Measurements from ENCODE around the gene CD1D. TPM values are rescaled to one million over a fixed set of nuclear protein-coding genes. Genes with fewer than 3 reads are reported as not detected.
"Not testable (repeated sequence)": the region's sequence is repeated elsewhere in the genome, so short reads cannot be mapped to it uniquely, and the experiment has no call there.

The CD1D gene
- total RNA-seq, 1 experiment from 2014 or later, result not detected

- TF ChIP-seq ZBTB33 (IDR thresholded peaks at IDR 0.05; ENCODE audit: extremely low read depth, insufficient replicate concordance, low read length) (no peak), YY1 (IDR thresholded peaks at IDR 0.05; ENCODE audit: extremely low read depth, insufficient replicate concordance, low read depth, low read length) (no peak), SP1 (IDR thresholded peaks at IDR 0.05; ENCODE audit: low read depth) (no peak)
Measured at GRCh38 chr1:158176399-158176798, 4.3 kb upstream of the CD1D start (continued).

- H3K9ac ChIP-seq (ENCODE audit: low read length); CTCF ChIA-PET; H3K4me3 ChIP-seq (replicated peaks in 1 of 2; ENCODE audit: low read depth in 1 of 2, low read length in 2 of 2); DNase-seq (ENCODE audit: low read depth, low spot score); H3K79me2 ChIP-seq (ENCODE audit: insufficient read depth, low read length); RAD21 ChIA-PET (ENCODE audit: low non-redundant PET in 1 of 2, low total read pairs in 2 of 2, uncharacterized antibody in 2 of 2, unreplicated experiment in 2 of 2); H2AFZ ChIP-seq (ENCODE audit: low read depth, low read length, poor library complexity, severe bottlenecking); H3K36me3 ChIP-seq (ENCODE audit: control insufficient read depth in 1 of 2, insufficient read depth in 2 of 2, low read length in 2 of 2); H3K9me2 ChIP-seq (ENCODE audit: insufficient read depth); intact Hi-C loops (cut with micrococcal nuclease); H3K4me2 ChIP-seq (ENCODE audit: low read length); H3K27ac ChIP-seq (ENCODE audit: low read depth, low read length); H3K4me1 ChIP-seq (ENCODE audit: control insufficient read depth in 1 of 2, insufficient read depth in 2 of 2, low read length in 2 of 2); H4K20me1 ChIP-seq (ENCODE audit: insufficient read depth); H3K9me3 ChIP-seq (ENCODE audit: control insufficient read depth in 1 of 2, insufficient read depth in 1 of 2, low read depth in 1 of 2, low read length in 2 of 2); POLR2A ChIA-PET; BruUV-seq (replicated peaks); ATAC-seq: not testable (repeated sequence)
- peaks cover 28% of the 10 kb centered on the region for H3K27me3 ChIP-seq (ENCODE audit: insufficient read depth, low read length)
Measured at GRCh38 chr1:158176849-158177699, 3.6 kb upstream of the CD1D start.

Measured in HCT116 (cell line).